ENCODE results near the gene COG7. TPM values are rescaled to one million over a fixed set of nuclear protein-coding genes. Genes with fewer than 3 reads are reported as not detected.
A peak's percentile ranks its signal among the peaks of the same experiment; 100 is the strongest.
"Not testable (repeated sequence)": the region's sequence is repeated elsewhere in the genome, so short reads cannot be mapped to it uniquely, and the experiment has no call there.

The COG7 gene
- total RNA-seq, 1 donor from 2014 or later: 18.1 TPM

GRCh38 chr16:23469814-23470213, 16.8 kb upstream of the COG7 start:
- no peak for DNase-seq

GRCh38 chr16:23466162-23466885, 13.3 kb upstream of the COG7 start:
- no peak for DNase-seq

GRCh38 chr16:23465179-23465578, 12.2 kb upstream of the COG7 start:
- no peak for DNase-seq

- DNase-seq: no peak
These were observed 11.2 kb upstream of the COG7 start for GRCh38 chr16:23464196-23464595.

- peak; percentile 85 for DNase-seq
These were observed 10.0 kb upstream of the COG7 start for GRCh38 chr16:23462994-23463393.

GRCh38 chr16:23453338-23454052, 506 bp upstream of the COG7 start:
- no peak for DNase-seq

- DNase-seq: no peak
These were observed 793 bp downstream of the COG7 start for GRCh38 chr16:23452221-23452571.

- DNase-seq: no peak
These were observed 4.6 kb downstream of the COG7 start for GRCh38 chr16:23448392-23448791.

GRCh38 chr16:23437542-23437941, 15.4 kb downstream of the COG7 start:
- DNase-seq: not testable (repeated sequence)

- DNase-seq: no peak
These were observed 16.0 kb downstream of the COG7 start for GRCh38 chr16:23436951-23437350.

- DNase-seq: peak; percentile 43
These were observed 17.5 kb downstream of the COG7 start for GRCh38 chr16:23435500-23435899.

GRCh38 chr16:23434380-23434779, 18.6 kb downstream of the COG7 start:
- peak; percentile 89 for DNase-seq

- DNase-seq: no peak
These were observed 19.6 kb downstream of the COG7 start for GRCh38 chr16:23433261-23433920.

GRCh38 chr16:23432176-23433128, 20.5 kb downstream of the COG7 start:
- DNase-seq: no peak

- no peak for DNase-seq
These were observed 24.6 kb downstream of the COG7 start for GRCh38 chr16:23428351-23428750.

GRCh38 chr16:23424292-23424958, 28.6 kb downstream of the COG7 start:
- DNase-seq: peak; percentile 56

- DNase-seq: peak; percentile 72
These were observed 29.4 kb downstream of the COG7 start for GRCh38 chr16:23423496-23424049.

- DNase-seq: peak; percentile 46
These were observed 33.0 kb downstream of the COG7 start for GRCh38 chr16:23420011-23420410.

- DNase-seq: no peak
These were observed 36.2 kb downstream of the COG7 start for GRCh38 chr16:23416816-23417215.

- no peak for DNase-seq
These were observed 38.3 kb downstream of the COG7 start for GRCh38 chr16:23414731-23415130.

GRCh38 chr16:23410176-23410575, 42.8 kb downstream of the COG7 start:
- no peak for DNase-seq

Data from tongue (tissue), 2 donors.